Stimulated activated CD8-positive, alpha-beta memory T cell treated with anti-CD3 and anti-CD28 coated beads, Interleukin-4, amount 100 ng/mL, for 24 hours (primary cell): ENCODE data around the gene SH2D3C.

Source experiments
- DNase-seq: peaks from one replicate; pipeline ENCODE4 v3.0.0-alpha.2; 2020; ENCODE audit warnings: low read depth

The SH2D3C gene

DNA sequence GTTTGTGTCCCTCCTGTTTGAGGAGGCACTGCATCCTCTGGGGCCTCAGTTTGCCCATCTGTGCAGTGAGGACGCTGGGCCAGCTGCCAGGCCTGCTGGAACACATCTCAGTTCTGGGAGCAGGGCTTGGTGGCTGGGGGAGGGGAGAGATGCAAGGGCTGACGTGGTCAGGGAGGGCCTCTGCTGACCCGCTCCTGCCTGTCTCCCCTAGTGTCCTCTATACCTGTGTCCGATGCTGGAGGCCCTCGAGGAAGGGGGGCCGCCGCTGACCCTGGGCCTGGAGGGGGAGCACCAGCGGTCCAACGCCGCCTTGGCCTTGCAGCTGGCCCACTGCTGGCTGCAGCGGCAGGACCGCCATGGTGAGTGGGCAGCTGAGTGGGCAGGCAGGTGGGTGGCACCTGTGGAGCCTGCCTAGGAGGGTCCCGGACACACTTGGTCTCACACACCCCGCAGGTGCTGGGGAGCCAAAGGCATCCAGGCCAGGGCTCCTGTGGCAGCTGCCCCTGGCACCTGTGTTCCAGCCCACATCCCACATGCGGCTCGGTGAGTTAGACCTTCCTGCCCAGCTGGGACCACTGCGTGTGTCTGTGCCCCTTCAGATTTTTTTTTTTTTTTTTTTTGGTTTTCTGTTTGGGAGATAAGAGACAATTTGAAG lies 30.0 kb upstream of the SH2D3C start:
- DNase-seq: no peak

DNA sequence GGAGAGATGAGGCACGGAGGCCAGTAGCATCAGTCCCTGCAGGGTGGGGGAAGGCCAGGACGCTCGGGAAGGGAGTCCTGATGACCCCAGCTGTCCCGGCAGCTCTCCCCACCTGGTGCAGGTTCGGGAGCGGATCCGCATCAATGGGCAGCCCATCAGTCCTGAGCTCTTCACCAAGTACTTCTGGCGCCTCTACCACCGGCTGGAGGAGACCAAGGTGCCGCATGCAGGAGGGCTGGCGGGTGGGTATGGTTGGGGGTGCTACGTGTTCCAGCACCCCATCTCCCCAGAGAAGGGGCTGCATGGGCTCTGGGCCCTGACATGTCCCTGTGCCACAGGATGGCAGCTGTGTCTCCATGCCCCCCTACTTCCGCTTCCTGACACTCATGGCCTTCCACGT lies 28.4 kb upstream of the SH2D3C start:
- DNase-seq: no peak

DNA sequence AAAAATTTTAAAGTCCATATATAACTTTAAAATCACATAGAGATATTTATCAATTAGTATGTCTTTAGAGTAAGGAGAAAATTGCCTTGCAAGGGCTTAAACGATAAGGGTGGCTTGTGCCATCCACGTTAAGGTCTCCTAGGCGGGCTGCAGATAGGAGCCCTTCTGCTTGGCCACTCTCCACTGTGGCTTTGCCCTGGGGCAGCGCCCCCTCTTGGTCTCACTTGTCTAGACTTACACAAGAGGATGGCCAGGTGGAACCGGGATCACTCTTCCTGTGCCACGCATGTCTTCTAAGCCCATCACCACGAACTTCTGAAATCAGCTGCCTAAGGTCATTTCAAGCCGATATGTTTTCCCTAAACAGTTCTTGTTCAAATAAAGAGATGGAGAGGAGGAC lies 27.2 kb upstream of the SH2D3C start:
- peak; percentile 21 for DNase-seq

DNA sequence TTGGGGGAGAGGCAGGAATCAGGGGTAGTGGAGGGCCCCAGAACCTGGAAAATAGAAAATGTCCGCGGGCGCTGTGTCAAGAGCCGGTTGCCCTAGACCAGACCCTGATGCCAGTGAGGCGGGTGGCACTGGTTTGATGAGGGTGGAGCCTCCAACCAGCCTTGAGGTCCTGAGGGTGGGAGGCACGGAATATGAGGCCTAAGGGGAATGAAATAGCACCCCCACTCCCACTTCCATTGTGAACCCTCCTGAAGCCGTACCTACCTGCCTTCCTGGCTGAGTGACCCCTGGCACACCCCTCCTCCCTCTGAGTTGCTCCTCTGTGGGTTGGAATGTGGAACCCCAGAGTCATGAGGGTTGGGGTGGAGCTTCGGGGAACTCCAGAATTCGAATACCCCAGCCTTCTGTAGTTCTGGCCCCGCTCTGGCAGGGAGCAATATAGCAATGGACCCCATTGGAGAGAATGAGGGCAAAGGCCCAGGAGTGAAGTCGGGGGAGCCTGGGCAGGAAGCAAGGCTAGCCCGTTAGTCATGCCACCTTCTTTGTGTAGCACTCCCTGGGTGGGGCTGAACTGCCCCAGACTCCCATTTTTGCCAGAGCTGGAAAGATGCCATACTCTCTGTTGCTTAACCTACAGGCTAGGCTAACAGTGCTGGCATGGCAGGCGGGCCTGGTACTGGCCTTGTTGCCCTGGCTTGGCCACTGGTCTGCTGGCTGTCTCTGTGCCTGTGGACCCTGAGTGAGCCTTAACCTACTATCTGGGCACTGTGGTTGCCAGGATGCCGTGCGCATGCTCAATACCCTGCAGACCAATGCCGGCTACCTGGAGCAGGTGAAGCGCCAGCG lies 25.3 kb upstream of the SH2D3C start:
- no peak for DNase-seq

DNA sequence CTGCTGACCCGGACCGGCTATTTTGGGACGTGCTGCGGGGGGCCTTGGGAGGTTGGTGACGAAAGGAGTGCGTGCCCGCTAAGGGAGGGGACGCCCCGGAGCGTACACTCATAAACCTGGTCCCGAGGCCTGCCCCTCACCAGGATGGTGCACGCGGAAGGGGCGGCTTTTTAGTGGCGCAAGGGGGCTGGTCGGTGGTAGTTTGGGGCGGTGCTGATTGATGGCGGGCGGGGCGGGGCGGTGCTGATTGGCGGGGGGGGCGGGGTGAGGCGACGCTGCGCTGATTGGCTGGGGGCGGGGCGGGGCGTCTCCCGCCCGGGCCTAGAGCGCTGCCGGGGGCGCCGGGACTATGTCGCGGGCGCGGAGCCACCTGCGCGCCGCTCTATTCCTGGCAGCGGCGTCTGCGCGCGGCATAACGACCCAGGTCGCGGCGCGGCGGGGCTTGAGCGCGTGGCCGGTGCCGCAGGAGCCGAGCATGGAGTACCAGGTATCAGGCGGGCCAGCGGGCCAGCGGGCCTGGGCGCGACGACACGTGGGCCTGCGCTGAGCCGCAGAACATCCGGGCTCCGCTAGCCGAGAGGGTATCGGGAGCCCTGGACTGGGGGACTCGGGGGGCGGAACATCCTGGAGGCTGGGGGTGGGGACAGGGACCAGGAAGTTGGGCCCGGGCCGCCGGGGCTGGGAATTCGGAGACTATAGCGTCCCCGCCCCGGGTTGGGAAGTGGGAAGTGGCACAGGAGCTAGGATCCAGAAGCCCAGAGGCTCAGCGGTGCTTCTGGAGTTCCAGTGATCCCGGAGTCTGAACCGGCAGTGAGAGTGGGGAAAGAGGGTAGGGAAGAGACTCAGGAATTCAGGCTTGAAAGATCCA lies 24.3 kb upstream of the SH2D3C start, which contains the start of gene FPGS:
Gene FPGS, plus strand, starts transcription at position 307 of the 868 bp plus-strand sequence. Its CDS starts 43 bp downstream, at position 350.
- peak; percentile 72 for DNase-seq

DNA sequence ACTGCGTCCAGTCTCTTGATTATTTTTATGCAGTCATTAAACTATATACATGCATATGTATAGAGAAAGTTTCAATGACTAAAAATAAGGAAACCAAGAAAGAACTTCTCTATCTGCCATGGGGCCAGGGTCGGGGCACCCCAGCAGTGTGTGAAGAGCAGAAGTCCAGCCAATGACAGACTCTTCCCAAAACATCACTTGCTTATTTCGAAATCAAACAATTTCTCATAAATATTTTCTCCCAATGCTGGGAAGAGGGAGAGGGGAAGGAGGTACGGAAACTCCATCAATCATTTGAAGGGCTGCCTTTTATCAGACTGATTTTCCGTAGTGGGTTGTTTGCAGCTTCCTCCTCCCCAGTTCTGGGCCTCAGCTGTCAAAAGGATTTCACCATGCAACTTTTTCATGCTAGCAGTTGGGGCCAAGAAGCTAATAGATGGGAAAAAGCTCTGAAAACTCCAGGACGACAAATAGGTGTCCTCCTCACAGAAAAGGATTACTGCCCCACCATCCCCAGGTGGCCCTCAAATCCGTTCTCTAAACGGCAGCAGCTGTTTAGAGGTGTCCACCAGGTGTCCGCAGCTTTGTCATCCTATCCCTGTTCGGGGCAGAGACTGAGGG lies 23.6 kb upstream of the SH2D3C start:
- DNase-seq: no peak

DNA sequence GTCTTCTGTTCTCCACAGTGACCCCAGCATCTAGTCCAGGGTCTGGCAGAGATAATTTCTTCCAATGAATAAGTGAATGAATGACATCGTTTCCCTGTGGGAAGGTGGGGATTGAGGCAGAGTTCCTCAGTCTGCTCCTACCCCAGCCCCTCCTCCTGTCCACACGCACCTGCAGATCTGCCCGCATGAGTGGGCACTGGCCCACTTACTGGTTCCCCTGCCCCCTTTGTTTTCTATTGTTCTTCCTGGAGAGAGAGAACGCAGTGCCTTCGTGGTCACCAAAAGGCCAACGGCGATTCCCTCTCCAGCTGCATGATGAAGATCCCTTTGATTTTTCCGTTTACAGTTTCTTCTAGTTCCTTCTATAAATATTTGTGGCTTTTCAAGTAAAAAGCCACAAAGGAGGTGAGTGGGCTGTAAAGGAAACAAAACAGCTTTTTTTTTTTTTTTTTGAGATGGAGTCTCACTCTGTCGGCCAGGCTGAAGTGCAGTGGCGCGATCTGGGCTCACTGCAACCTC lies 18.4 kb upstream of the SH2D3C start:
- no peak for DNase-seq

DNA sequence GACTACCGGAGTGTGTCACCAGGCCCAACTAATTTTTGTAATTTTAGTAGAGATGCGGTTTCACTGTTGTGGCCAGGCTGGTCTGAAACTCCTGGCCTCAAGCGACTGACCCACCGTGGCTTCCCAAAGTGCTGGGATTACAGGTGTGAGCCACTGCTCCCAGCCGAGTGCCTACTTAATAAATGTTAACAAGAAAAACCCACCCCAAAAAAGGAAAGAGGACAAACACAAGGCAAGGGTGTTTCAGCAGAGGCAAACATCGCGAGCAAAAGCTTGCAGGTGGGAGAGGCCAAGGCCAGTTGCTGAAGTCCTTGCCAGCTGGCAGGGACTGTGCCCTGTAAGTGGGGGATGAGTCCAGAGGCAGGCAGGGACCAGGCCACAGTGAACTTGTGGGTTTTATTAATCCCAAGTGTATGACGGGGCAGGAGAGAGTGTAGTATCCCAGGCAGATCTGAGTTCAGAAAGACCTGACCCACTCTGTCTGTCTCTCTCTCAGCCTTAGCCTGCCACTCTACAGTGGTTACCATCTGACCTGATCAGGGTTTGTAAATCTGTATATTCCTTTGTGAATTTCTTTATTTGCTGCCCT lies 17.9 kb upstream of the SH2D3C start:
- no peak for DNase-seq

DNA sequence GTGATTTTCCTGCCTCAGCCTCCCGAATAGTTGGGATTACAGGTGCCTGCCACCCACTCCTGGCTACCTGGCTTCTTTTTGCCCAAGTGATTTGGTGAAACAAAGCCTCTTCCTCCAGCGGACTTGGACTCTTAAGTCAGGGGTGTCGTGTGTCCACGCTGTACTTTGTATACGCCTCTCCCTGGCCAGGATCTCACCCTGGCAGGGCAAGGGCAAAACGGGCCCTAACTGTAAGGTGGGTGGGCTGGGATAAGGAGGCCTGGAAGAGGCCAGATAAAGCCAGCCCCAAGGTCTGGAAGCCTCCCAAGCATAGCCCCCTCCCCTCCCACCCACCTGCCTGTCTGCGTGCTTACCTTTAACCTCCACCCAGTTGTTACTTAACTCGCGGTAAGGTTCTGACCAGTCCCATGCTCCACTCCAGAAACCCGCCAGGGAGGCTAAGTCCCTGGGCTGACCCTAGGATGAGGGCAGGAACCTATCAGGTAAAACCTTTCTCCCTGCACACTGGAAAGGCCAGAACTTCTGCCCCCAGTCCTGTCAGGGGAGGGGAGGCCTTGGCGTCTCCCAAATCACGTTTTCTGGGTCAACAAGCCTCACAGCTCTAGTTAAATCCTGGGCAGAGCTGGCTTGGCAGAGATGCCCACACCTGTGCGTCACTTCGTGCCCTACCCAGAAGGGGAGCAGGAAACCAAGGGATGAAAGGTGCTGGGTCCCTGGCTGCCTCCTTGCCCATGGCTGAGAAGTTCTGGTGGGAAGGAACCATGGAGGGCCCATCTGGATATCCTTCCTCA lies 15.7 kb upstream of the SH2D3C start:
- DNase-seq: no peak

DNA sequence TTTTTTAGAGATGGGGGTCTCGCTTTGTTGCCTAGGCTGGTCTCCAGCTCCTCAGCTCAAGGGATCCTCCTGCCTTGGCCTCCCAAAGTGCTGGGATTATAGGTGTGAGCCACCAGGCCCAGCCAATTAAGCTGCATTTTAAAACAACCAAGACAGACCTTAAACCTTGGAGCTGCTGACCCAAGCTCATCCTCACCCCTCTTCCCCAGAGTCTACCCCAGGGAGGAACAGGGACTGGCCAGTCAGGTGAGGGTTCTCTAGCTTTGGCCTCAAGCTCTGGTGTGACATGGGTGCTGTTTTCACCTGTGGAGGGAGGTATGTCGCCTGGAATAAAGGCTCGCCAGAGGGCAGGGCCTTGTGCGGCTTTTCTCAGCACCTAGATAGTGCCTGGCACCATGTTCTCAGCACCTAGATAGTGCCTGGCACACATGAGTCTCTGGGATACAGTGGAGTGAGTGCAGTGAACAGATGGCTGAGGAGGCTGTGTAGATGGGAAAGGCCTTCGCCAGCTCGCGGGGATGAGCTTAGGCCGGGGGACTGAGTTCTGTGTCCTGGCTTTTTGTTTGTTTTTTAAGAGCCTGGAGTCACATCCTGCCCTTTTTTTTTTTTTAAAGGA lies 14.7 kb upstream of the SH2D3C start:
- no peak for DNase-seq

DNA sequence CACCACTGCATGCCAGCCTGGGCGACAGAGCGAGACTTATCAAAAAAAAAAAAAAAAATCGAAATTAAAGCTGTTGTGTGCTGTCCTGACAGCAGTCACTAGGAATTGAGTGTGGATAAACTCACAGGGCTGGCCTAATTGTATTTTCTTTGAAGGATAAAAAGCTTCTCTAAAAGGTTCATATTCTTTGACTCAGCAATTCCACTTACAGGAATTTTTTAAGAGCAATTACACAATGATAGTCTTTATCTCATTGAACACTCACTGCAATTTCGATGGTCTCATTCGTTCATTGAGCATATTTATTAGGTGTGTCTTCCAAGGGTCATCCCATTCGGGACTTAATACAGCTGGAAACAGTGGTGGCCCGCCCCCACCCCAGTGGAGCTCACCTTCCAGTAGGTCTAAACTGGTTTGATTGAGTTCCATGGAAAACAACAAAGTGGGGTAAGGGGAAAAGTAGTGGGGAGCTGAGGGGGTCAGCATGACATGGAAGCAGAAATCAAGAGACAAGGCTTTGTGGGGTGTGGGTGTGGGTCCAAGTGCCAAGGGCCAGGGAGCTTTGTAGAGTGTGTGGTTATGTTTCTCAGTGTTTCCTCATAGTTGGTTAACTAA lies 14.1 kb upstream of the SH2D3C start:
- no peak for DNase-seq

DNA sequence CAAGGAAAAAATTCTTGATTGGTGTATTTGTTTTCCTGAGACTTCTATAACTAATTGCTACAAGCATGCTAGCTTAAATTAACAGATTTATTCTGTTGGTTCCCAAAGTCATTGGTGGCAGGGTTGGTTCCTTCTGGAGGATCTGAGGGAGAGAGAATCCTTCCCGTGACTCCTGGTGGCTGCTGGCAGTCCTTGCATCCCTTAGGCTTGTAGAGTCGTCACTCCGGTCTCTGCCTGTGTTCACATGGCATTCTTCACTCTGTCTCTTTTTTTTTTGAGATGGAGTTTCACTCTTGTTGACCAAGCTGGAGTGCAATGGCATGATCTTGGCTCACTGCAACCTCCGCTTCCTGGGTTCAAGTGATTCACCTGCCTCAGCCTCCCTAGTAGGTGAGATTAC lies 12.6 kb upstream of the SH2D3C start:
- no peak for DNase-seq

DNA sequence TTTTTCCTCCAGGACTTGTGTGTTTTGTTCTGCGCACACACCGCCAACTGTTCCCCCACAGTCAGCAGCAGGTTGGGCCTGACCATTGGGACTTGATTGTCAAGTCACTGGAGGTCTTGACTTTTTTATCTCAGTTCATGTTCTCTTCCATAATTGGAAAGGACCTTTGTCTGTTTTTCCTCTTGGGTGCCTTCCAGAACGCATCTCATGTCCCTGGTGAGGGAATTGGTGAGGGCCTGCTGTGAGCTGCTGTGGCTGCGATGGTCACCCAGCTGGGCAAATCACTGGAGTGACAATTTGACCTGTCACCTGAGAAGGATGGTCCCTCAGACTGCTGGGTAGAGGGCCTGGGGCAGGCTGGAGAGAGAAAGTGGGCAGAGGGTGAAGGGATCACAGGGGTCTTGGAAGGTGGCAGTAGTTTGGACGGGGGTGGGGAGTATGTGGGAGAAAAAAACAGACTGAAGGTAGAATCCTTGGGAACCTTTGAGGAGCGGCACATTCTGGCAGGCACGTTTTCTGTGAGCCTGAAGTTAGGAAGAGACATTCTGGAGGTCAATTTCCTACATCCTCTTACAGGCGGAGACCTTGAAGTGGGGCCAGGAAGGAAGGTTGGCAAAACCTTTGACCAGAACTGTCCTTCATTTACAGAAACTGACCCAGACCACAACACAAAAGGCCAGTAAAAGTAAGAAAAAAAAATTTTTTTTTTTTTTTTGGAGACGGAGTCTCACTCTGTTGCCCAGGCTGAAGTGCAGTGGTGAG lies 11.8 kb upstream of the SH2D3C start:
- DNase-seq: no peak

DNA sequence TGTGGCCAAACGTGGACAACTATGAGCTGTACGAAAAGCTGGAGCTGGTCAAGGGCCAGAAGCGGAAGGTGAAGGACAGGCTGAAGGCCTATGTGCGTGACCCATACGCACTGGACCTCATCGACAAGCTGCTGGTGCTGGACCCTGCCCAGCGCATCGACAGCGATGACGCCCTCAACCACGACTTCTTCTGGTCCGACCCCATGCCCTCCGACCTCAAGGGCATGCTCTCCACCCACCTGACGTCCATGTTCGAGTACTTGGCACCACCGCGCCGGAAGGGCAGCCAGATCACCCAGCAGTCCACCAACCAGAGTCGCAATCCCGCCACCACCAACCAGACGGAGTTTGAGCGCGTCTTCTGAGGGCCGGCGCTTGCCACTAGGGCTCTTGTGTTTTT lies 10.7 kb upstream of the SH2D3C start:
- DNase-seq: no peak

DNA sequence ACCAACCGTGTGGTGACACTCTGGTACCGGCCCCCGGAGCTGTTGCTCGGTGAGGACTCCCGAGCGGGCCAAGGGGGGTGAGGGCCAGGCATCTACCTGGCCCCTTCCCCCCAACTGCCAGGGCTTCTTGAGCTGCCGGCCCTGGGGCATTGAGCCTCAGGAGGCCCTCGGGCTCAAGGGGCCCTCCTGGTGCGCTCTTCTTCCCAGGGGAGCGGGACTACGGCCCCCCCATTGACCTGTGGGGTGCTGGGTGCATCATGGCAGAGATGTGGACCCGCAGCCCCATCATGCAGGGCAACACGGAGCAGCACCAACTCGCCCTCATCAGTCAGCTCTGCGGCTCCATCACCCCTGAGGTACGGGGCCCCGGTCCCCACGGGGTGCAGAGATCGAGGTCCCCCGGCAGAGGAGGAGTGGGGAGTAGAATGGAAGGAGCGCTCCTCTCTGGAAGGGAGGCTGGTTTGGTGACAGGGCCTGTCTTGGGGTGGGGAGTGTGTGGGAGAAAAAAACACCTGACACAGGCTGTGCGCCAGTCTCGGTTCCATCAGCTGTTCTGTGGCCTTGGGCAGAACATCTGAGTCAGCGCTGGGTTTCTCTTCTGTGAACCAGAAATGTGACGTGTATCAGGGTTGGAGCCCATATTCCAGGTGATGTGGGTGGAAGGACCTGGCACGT lies 10.0 kb upstream of the SH2D3C start:
- DNase-seq: peak; percentile 55

DNA sequence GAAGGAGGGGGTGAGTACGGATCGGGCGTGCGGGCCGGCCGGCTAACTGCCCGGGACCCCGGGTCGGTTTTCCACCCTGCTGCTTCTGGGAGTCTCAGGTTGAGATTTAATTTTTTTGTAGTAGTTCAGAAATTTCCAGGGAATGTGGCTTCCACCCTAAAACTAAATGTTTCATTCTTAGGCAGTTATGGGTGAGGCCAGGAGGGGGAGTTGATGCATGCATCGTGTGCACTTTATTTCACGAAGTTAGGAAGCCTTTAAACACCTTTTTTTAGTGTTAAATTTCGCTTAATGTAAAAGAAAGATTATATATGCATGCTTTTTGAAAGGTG lies 8.3 kb upstream of the SH2D3C start:
- no peak for DNase-seq

DNA sequence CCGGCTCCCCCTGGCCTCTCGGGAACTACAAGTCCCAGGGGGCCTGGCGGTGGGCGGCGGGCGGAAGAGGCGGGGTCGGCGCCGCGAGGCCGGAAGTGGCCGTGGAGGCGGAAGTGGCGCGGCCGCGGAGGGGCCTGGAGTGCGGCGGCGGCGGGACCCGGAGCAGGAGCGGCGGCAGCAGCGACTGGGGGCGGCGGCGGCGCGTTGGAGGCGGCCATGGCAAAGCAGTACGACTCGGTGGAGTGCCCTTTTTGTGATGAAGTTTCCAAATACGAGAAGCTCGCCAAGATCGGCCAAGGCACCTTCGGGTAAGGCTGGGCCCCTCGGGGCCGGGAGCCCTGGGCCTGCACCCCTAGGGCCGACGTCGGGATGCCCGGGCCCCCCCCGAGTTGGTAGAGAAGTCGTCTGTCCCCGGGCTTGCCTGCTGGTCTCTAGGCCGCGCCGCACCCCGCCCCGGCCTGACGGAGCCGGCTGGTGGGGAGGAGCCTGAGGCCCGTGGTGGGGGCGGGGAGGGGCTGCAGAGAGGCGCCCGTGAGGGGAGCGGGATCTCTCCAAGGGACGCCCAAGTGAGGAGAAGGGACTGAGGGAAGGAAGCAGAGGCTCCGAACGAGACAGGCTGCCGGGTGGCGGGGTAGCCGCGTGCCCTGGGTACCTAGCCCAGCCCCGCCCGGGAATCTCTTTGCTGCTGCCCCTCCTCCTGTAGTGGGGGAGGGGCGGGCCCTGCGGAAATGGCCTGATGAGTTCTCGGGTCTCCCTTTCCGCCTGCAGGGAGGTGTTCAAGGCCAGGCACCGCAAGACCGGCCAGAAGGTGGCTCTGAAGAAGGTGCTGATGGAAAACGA lies 7.7 kb upstream of the SH2D3C start, which contains the start of gene CDK9:
Gene CDK9, plus strand, starts transcription at position 102 of the 840 bp plus-strand sequence. Its CDS starts 115 bp downstream, at position 217.
- peak; percentile 89 for DNase-seq
